Measurements from ENCODE around the gene SH3GLB2.
"Not testable (repeated sequence)": the region's sequence is repeated elsewhere in the genome, so short reads cannot be mapped to it uniquely, and the experiment has no call there.

The SH3GLB2 gene

DNA sequence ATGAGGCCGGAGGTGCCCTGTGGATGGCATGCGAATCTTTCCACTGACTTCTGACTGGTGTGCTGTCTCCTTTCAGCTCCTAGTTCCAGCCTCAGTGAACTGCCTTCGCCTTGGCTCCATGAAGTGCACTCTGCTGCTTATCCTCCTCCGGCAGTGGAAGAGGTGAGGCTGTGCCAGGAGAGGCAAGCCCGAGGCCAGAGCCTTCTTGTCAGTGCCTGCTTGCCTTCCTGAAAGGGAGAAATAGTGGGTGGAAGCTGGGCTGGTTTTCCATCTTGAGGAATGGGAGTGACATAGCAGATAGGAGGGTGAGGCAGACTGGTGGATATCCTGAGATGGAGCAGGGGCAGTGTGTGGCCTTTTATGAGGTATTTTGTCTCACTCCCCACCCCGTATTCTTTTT, 29.7 kb downstream of the SH3GLB2 start:
- DNase-seq (ENCODE audit: low spot score), result no peak

DNA sequence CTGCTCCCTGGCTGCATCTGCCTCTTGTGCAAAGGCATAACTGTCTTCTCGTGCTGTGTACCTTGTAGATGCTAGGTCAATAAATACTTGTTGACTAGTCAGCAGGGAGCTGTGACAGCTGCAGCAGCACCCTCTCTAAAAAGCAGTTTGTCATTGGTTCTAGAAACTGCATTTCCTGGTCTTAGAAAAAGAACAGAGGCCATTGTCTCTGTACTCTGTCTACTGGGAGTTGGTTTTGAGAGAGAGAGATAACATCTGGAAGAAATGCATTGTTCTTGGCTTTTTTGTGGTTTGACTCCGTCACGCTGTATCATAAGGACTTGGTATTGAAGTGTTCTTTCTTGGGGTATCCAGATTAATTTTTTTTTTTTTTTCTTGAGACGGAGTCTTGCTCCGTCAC, 32.3 kb downstream of the SH3GLB2 start:
- no peak for DNase-seq (ENCODE audit: low spot score)

DNA sequence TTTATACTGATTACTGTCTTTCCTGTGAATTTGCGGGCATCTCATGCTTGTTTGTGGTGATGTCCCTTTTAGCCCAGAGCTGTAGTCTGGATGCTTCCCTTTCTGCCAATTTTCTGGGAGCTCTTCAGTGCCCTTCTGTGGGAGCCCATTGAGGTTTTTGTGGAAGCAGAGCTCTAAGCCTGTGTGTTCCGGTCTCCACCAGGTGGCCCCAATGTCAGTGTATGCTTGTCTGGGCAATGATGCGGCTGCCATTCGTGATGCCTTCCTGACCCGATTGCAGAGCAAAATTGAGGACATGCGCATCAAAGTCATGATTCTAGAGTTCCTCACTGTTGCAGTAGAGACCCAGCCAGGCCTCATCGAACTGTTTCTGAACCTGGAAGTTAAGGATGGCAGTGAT, 35.1 kb downstream of the SH3GLB2 start:
- DNase-seq (ENCODE audit: low spot score), result no peak

DNA sequence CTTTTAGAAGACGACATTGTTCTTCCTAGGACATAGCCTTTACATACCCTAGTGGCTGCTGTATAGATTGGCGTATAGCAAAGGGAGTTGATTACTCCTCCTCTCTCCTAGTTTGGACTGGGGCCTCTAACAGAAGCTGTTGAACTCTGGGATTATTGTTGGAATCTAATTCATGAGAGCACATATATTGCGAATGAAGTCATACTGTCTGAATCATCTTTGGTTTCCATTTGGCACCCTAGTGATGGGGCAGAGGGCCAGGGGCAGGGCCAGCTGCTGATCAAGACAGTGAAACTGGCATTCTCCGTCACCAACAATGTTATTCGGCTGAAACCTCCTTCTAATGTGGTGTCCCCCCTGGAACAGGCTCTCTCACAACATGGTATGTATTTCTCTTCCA, 40.3 kb downstream of the SH3GLB2 start:
- peak; percentile 80 for DNase-seq (ENCODE audit: low spot score)

DNA sequence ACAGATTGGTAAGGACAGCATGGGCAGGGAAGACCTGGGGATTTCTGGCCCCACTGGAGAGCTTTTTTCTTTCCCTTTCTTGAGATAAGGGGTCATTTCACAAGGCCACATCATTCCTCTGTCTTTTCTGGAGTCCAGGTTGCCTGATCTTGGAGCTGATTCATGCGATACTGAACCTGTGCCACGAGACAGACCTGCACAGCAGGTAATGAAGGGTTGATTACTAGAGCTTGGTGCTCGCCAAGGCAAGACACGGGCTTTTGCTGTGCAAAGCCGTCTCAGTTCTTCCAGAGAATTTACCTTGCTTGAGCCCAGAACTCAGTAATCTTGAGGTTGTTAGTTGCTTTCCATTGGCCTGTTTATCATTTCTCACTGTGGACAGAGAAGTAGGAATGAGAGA, 41.5 kb downstream of the SH3GLB2 start:
- DNase-seq (ENCODE audit: low spot score), result no peak

DNA sequence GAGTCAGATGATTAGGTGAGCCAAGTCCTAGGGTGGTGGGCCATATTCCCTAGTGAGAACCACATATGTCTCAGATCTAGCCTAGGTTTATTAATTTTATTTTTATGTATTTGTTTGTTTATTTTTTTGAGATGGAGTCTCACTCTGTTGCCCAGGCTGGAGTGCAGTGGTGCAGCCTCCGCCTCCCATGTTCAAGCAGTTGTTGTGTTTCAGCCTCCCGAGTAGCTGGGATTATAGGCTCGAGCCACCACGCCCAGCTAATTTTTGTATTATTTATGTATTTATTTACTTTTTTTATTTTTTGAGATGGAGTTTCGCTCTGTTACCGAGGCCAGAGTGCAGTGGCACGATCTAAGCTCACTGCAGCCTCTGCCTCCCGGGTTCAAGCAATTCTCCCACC, 44.6 kb downstream of the SH3GLB2 start:
- no peak for DNase-seq (ENCODE audit: low spot score)

DNA sequence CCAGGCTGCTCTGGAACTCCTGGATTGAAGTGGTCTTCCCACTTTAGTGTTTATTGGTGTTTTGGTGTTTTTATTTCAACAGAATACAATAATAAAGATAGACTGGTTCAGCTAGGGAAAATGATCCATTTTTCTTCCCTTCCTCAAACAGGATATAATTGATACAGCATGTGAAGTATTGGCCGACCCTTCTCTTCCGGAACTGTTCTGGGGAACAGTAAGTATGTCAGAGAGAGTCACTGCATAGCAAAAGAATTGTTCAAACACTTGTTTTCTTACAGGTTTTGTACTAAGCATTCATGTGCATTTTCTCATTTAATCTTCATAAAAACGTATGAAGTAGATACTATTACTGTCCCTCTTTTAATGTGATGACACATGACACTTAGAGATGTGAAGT, 49.0 kb downstream of the SH3GLB2 start:
- no peak for DNase-seq (ENCODE audit: low spot score)

DNA sequence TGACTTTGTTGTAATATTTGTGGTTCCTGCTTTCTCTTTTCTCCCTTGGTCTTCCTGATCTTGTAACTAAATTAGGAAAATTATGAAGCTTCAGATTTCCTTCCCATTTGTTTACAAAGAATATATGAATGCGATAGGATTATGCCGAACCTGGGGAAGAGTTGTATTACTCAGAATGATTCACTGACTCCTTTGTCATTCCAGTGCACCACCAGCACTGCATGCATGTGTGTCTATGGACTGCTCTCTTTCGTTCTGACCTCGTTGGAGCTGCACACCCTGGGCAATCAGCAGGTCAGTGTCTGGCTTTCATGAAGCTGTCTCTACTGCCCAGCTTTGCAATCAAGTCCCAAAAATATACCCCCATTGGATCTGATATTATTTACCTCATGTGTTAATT, 55.2 kb downstream of the SH3GLB2 start:
- DNase-seq (ENCODE audit: low spot score), result no peak

DNA sequence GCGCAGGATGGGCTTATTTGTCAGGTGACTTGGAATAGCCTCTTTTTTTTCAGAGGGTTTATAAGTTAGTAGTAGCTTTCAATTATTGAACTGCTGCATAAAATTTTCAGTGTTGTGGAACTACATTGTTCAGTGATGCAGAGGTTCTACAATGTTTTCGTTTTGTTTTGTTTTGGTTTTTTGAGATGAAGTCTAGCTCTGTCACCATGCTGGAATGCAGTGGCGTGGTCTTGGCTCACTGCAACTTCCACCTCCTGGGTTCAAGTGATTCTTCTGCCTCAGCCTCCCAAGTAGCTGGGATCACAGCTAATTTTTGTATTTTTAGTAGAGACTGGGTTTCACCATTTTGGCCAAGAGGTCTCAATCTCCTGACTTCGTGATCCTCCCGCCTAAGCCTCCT, 58.6 kb downstream of the SH3GLB2 start:
- no peak for DNase-seq (ENCODE audit: low spot score)

DNA sequence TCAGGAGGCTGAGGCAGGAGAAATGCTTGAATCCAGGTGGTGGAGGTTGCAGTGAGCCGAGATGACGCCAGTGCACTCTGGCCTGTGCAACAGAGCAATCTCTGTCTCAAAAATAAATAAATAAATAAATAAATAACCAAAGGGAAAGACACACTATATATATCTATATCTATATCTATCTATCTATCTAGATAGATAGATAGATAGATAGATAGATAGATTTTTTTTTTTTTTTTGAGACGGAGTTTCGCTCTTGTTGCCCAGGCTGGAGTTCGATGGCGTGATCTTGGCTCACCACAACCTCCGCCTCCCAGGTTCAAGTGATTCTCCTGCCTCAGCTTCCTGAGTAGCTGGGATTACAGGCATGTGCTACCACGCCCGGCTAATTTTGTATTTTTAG, 66.7 kb downstream of the SH3GLB2 start:
- not testable (repeated sequence) for DNase-seq (ENCODE audit: low spot score)
